HepG2 (cell line): Measurements from ENCODE around the gene DIAPH3. TPM values are rescaled to one million over a fixed set of nuclear protein-coding genes. Genes with fewer than 3 reads are reported as not detected.

Experiments used
- ATAC-seq: fragments of 200-7000 bp; cut with Tn5 transposase; 3 replicates; pipeline ENCODE4 v1.9.1; 2020; ENCODE audit warnings: mild to moderate bottlenecking, moderate library complexity
- BruUV-seq: library from RNA; stranded (reverse); fragments of 400-500 nt; replicated peaks from 2 replicates; lab custom pipeline; 2021; lab: Mats Ljungman, UMichigan
- CTCF ChIA-PET: fragments of 300-600 bp; formaldehyde crosslinking; extraction: SDS; loops from one replicate; lab custom pipeline; 2021; ENCODE audit warnings: low total read pairs, inconsistent platforms, low intra/inter-chr PET ratio; lab: Yijun Ruan, JAX
- POLR2A ChIA-PET: fragments of 350-600 bp; sonication (Branson Sonifier 250); formaldehyde crosslinking; loops from one replicate; lab custom pipeline; 2020; ENCODE audit warnings: antibody characterized with exemption, inconsistent platforms; lab: Yijun Ruan, JAX
- DNase-seq: peaks from one replicate; pipeline ENCODE4 v3.0.0-alpha.2; 2015; ENCODE audit warnings: low spot score
- FAIRE-seq: peaks from 3 replicates; lab custom pipeline; 2011; peaks lifted over from hg19 to GRCh38; lab: Jason Lieb, UNC
- H2AFZ ChIP-seq: one replicate; pipeline ENCODE4 v1.6.1; 2011; ENCODE audit warnings: low read length, inconsistent platforms
- H3K27ac ChIP-seq: fragments of 300-600 bp; 3 replicates; pipeline ENCODE4 v1.8.0; 2011; ENCODE audit warnings: mixed run types, mild to moderate bottlenecking, mixed read lengths, low read length, inconsistent platforms; ENCODE audit not compliant: insufficient read depth; ENCODE audit errors: extremely low read length
- H3K27me3 ChIP-seq, 2 experiments: fragments of 200-600 bp in 1 of 2; 2 replicates in 1 of 2; 3 replicates in 1 of 2; pipeline versions ENCODE4 v1.6.0 to v1.8.0; 2011; ENCODE audit warnings: low read length in 2 of 2, mild to moderate bottlenecking in 2 of 2, moderate library complexity in 2 of 2, inconsistent platforms in 1 of 2; ENCODE audit not compliant: insufficient read depth in 2 of 2, control insufficient read depth in 1 of 2
- H3K36me3 ChIP-seq, 2 experiments: fragments of 200-600 bp in 1 of 2; replicated peaks in 1 of 2; 2 replicates in 1 of 2; 3 replicates in 1 of 2; pipeline versions ENCODE4 v1.5.1 to v1.8.0; 2011; ENCODE audit warnings: low read length in 2 of 2, inconsistent platforms in 1 of 2; ENCODE audit not compliant: insufficient read depth in 2 of 2, control insufficient read depth in 1 of 2
- H3K4me1 ChIP-seq: 2 replicates; pipeline ENCODE4 v1.5.1; 2012; ENCODE audit warnings: low read length, inconsistent platforms; ENCODE audit not compliant: insufficient read depth
- H3K4me2 ChIP-seq: 2 replicates; pipeline ENCODE4 v1.6.0; 2011; ENCODE audit warnings: low read depth, low read length, inconsistent platforms
- H3K4me3 ChIP-seq, 3 experiments: fragments of 200-600 bp in 1 of 3; sonication (generic), shearing (Covaris generic) in 1 of 3; replicated peaks in 1 of 3; 2 replicates each; pipeline ENCODE4 v1.5.1; 2011 to 2016; ENCODE audit warnings: low read length in 3 of 3, inconsistent platforms in 2 of 3, low read depth in 2 of 3, mild to moderate bottlenecking in 2 of 3, control low read depth in 1 of 3, mixed read lengths in 1 of 3; ENCODE audit not compliant: insufficient read depth in 1 of 3
- H3K79me2 ChIP-seq: one replicate; pipeline ENCODE4 v1.6.1; 2011; ENCODE audit warnings: low read length, inconsistent platforms; ENCODE audit not compliant: insufficient read depth
- H3K9ac ChIP-seq: 2 replicates; pipeline ENCODE4 v1.6.0; 2011; ENCODE audit warnings: mild to moderate bottlenecking, low read depth, low read length, inconsistent platforms; ENCODE audit not compliant: insufficient read depth
- H3K9me3 ChIP-seq: 2 replicates; pipeline ENCODE4 v1.5.1; 2012; ENCODE audit warnings: mild to moderate bottlenecking, low read length
- H4K20me1 ChIP-seq: 2 replicates; pipeline ENCODE4 v1.6.0; 2011; ENCODE audit warnings: inconsistent platforms, mild to moderate bottlenecking, low read length, moderate library complexity; ENCODE audit not compliant: insufficient read depth
- PHF5A ChIP-seq: IDR thresholded peaks from one replicate; pipeline ENCODE4 v1.6.1; 2018; ENCODE audit warnings: low read depth, missing genetic modification reagents; ENCODE audit not compliant: unreplicated experiment
- ZNF230 ChIP-seq: sonication (generic); formaldehyde crosslinking; IDR thresholded peaks from 2 replicates; pipeline ENCODE4 v1.4.0; 2020; ENCODE audit warnings: mild to moderate bottlenecking, missing genetic modification reagents
- ZNF251 ChIP-seq: sonication (generic); formaldehyde crosslinking; IDR thresholded peaks from 2 replicates; pipeline ENCODE4 v1.9.0; 2021; ENCODE audit warnings: mild to moderate bottlenecking, missing genetic modification reagents
- ZNF530 ChIP-seq: sonication (generic); formaldehyde crosslinking; IDR thresholded peaks from 2 replicates; pipeline ENCODE4 v1.5.0; 2020; ENCODE audit warnings: low read depth, mild to moderate bottlenecking, missing genetic modification reagents
- ZNF605 ChIP-seq: sonication (generic); formaldehyde crosslinking; IDR thresholded peaks from 2 replicates; pipeline ENCODE4 v1.8.0; 2022; ENCODE audit warnings: mild to moderate bottlenecking, missing genetic modification reagents
- WGBS: methylation state at CpG from one replicate; pipeline ENCODE4 v1.1.6; 2017; ENCODE audit warnings: low lambda C conversion rate; 5-methylcytosine and 5-hydroxymethylcytosine counted together
- in situ Hi-C: cut with HindIII; loops from 2 replicates; pipeline ENCODE4 v1.10.0; 2017; ENCODE audit warnings: low pct_unique_long_range_greater_than_20kb; ENCODE audit not compliant: extremely low pct_ligation_motif_present
- intact Hi-C: fragments of 100-400 bp; cut with micrococcal nuclease; formaldehyde crosslinking; loops from one replicate; pipeline ENCODE4 v1.10.0; 2022; ENCODE audit not compliant: unreplicated experiment
- polyA plus RNA-seq, 8 experiments: library from polyadenylated mRNA; depleted of rRNA in 3 of 8; stranded (reverse) in 7 of 8; unstranded in 1 of 8; fragments of >200 nt; fragmentation: Illumina TruSeq in 4 of 8; extraction: Trizol in 4 of 8; gene quantifications; 2 replicates each; pipeline versions ENCODE4 v1.2.1 to v1.2.3, GENCODE V29; 2011 to 2016; ENCODE audit warnings: low read depth in 4 of 8, missing spikeins in 1 of 8, mixed read lengths in 1 of 8; ENCODE audit not compliant: insufficient read depth in 1 of 8
- total RNA-seq, 5 experiments: library from RNA; depleted of rRNA; stranded (reverse); fragments of >200 nt; fragmentation: Illumina TruSeq; extraction: Trizol; gene quantifications; 2 replicates each; pipeline ENCODE4 v1.2.3, GENCODE V29; 2016; ENCODE audit warnings: low read depth in 1 of 5
- TF ChIP-seq, protein P1 (sequence below): sonication (generic); formaldehyde crosslinking; IDR thresholded peaks from 2 replicates; pipeline ENCODE4 v1.4.0; 2020; ENCODE audit warnings: missing genetic modification reagents, mild to moderate bottlenecking, borderline replicate concordance
- TF ChIP-seq, protein P2 (sequence below): sonication (generic); formaldehyde crosslinking; IDR thresholded peaks from 2 replicates; pipeline ENCODE4 v1.4.0; 2020; ENCODE audit warnings: missing genetic modification reagents
- TF ChIP-seq, protein P3 (sequence below): sonication (generic); formaldehyde crosslinking; IDR thresholded peaks from 2 replicates; pipeline ENCODE4 v1.5.0; 2020; ENCODE audit warnings: mild to moderate bottlenecking, low read depth, missing genetic modification reagents, borderline replicate concordance
- TF ChIP-seq, protein P4 (sequence below): sonication (generic); formaldehyde crosslinking; IDR thresholded peaks from 2 replicates; pipeline ENCODE4 v1.8.0; 2022; ENCODE audit warnings: missing genetic modification reagents, mild to moderate bottlenecking, inconsistent platforms, borderline replicate concordance

Gene DIAPH3
- total and polyA plus RNA-seq, 2 of the 13 experiments (the other 11 are each of a cell fraction or from before 2014, with no cell fraction given): 4.0 to 9.3 TPM

DNA sequence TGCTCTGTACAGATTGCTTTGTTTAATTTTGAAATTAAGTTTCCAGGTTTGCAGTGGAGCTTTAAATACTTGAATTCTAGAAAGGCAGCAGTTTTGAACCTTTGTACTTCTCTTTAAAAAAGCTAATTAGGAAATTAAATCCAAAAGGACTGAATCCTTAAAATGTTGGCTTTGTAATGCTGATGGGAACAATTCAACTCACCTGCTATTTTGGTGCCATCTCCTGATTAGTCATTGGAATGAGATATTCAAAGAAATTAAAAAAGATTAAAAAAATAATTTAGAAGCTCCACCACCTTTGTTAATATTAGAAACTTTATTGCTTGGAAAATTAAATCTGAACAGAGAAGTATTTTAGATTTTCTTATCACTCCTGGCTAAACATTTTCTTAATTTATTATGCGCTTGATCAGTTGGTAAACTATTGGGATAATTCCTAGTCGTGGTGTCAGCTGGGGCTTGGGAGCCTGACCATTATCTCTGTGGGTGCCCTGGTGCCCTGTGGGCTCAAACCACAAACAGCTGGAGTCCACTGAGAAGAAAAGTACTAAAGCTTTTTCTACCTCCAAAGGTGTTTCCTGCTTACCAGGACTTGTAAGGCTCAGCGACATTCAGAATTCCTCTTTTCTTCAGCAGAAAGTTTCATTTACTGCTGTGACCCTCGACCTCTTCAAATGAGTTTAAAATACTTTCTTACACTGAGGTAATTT is 540.4 kb downstream of the DIAPH3 start:
- ChIA-PET POLR2A (no interaction called here), CTCF (no interaction called here)
- peaks cover 3% of the 10 kb centered on the region; the same call in 1 of the 2 replicates for H3K9me3 ChIP-seq
- WGBS: 44% methylated on average over 4 of the region's 4 CpGs
- intact Hi-C loops (no loop called here), in situ Hi-C loops (no loop called here)
- no peak overlapping the region for H3K4me3 ChIP-seq
- no TSS peak for BruUV-seq
- DNase-seq (no peak), ATAC-seq (no peak), FAIRE-seq (no peak)
- H3K79me2 ChIP-seq: no peaks in the 10 kb centered on the region
- no peak overlapping the region for H3K27ac ChIP-seq
- H2AFZ ChIP-seq: no peak overlapping the region
- no peaks in the 10 kb centered on the region for H3K27me3 ChIP-seq
- no peak overlapping the region for H3K9ac ChIP-seq
- no peaks in the 10 kb centered on the region for H3K36me3 ChIP-seq
- H3K4me2 ChIP-seq: no peak overlapping the region
- TF ChIP-seq, protein P1, sequence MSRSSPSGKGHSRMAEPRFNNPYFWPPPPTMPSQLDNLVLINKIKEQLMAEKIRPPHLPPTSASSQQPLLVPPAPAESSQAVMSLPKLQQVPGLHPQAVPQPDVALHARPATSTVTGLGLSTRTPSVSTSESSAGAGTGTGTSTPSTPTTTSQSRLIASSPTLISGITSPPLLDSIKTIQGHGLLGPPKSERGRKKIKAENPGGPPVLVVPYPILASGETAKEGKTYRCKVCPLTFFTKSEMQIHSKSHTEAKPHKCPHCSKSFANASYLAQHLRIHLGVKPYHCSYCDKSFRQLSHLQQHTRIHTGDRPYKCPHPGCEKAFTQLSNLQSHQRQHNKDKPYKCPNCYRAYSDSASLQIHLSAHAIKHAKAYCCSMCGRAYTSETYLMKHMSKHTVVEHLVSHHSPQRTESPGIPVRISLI (CRISPR knock-in tag): no peak
- TF ChIP-seq ZNF530 (CRISPR knock-in tag): no peak
- no peak for TF ChIP-seq PHF5A (CRISPR knock-in tag)
- TF ChIP-seq, protein P2, sequence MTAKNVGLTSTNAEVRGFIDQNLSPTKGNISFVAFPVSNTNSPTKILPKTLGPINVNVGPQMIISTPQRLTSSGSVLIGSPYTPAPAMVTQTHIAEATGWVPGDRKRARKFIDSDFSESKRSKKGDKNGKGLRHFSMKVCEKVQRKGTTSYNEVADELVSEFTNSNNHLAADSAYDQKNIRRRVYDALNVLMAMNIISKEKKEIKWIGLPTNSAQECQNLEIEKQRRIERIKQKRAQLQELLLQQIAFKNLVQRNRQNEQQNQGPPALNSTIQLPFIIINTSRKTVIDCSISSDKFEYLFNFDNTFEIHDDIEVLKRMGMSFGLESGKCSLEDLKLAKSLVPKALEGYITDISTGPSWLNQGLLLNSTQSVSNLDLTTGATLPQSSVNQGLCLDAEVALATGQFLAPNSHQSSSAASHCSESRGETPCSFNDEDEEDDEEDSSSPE (CRISPR knock-in tag): no peak
- TF ChIP-seq, protein P3, sequence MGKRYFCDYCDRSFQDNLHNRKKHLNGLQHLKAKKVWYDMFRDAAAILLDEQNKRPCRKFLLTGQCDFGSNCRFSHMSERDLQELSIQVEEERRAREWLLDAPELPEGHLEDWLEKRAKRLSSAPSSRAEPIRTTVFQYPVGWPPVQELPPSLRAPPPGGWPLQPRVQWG (CRISPR knock-in tag): no peak
- no peak for TF ChIP-seq ZNF251
- TF ChIP-seq ZNF230: no peak
- no peak for TF ChIP-seq ZNF605 (CRISPR knock-in tag)
- TF ChIP-seq, protein P4, sequence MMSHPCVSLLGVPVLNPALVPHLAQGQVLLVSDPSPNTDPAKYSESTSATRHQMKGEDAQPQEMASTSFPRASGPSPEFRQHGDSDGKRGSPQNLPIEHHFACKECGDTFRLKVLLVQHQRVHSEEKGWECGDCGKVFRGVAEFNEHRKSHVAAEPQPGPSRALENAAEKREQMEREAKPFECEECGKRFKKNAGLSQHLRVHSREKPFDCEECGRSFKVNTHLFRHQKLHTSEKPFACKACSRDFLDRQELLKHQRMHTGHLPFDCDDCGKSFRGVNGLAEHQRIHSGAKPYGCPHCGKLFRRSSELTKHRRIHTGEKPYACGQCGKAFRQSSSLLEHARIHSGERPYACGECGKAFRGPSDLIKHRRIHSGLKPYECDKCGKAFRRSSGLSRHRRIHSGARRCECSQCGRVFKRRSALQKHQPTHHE (CRISPR knock-in tag): no peak
- no peaks in the 10 kb centered on the region for H4K20me1 ChIP-seq
- H3K4me1 ChIP-seq: no peaks in the 10 kb centered on the region
